Bladder microvascular endothelial cell (primary cell): ENCODE measurements around the gene TRRAP. TPM values are rescaled to one million over a fixed set of nuclear protein-coding genes. Genes with fewer than 3 reads are reported as not detected.

Experiments used
- total RNA-seq: library from RNA; depleted of rRNA; stranded (reverse); fragments of >200 nt; gene quantifications from 2 replicates; pipeline ENCODE4 v1.2.3, GENCODE V29; 2014

Gene TRRAP
- 12.0 and 39.1 TPM in 2 replicates for total RNA-seq

DNA sequence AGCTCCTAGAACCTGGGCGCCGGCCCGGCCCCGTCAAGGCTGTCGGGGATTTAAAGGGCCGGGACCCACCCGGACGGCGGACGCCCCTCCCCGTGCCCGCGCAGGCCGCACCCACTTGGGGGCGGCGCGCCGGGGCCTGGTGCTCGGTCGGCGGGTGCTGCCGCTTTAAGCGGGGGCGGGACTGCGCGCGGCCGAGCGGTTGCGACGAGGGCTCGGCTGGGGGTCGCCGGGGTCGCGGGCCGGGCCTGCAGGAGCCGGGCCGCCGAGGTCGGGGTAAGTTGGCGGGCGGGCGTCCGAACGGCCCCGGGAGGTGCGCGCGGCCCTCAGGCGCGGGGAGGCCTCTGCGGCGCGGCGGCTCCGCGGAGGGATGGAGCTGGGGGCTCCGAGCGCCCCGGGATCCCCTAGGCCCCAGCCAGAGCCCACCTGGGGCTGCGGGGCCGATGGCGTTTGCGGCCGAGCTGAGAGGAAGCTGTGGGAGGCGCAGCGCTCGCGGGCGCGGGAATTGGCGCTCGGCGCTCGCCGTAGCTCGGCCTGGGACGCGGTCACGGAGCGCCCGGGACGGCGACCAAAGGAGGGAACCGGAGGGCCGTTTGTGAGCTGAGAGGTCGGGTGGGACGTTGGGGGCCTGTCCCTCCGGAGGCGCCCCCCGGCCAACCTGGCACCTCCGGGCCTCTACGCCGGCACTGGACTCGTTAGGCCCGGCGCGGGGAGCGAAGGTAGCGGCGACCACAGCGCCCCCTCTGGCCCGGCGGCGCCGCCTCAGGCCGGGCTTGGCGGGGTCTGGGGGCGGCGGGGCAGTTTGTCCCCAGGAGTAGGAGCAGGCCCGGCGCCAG, at the start of gene TRRAP:
TSS of gene TRRAP (plus strand) at position 168 of the 833 bp plus-strand sequence. CDS start 2,619 bp downstream, outside the sequence.

DNA sequence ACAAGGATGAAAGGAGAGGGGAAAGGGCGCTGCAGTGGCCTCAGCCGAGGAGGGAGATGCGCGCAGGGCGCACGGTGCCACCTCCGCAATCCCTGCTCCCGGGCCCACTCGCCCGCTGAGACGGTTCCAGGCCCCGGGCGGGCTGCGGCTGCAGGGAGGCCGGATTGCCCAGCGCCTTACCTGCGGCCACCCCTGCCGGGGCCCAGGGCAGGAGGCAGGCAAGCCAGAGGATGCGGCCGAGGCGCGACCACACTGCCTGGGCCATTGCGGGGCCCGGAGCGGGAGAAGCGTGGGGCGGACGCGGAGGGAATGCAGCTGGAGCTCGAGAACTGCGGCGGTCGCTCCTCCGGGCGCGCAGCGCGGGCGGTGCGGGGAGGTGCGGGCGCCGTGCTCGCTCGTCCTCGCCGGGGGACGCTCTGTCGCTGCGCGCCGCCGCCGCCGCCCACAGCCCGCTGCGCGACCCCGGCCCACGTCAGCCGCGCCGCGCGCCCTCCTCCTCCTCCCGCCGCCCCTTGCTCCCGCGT, 8.7 kb upstream of the TRRAP start, which contains the start of gene TMEM130:
TSS of gene TMEM130 (minus strand) at position 418 of the 524 bp plus-strand sequence. CDS start at position 265, 153 bp downstream.

Other genes with a start within 250 kb of the TRRAP start
- gene TMEM130, start 8.5 kb upstream of the TRRAP start, total RNA-seq = not detected in 2 replicates